Inflammatory macrophage treated with lipopolysaccharide for 4 hours (primary cell): Measurements from ENCODE around the gene PGC.

Experiments
- DNase-seq: peaks from one replicate; pipeline ENCODE4 v3.0.0-alpha.2; 2020

The PGC gene

GRCh38 chr6:41743406-41744235 lies 3.6 kb downstream of the PGC start:
- no peak for DNase-seq

GRCh38 chr6:41741625-41742490 lies 5.3 kb downstream of the PGC start:
- DNase-seq: no peak

GRCh38 chr6:41740366-41741162 lies 6.6 kb downstream of the PGC start:
- no peak for DNase-seq

GRCh38 chr6:41739041-41739440 lies 8.2 kb downstream of the PGC start:
- DNase-seq: no peak

GRCh38 chr6:41737591-41738130 lies 9.5 kb downstream of the PGC start:
- no peak for DNase-seq

- DNase-seq: no peak
These were observed 10.2 kb downstream of the PGC start for GRCh38 chr6:41736800-41737555.

- DNase-seq: no peak
These were observed 10.9 kb downstream of the PGC start for GRCh38 chr6:41736186-41736733.

GRCh38 chr6:41735427-41736185 lies 11.6 kb downstream of the PGC start, which contains the start of gene TFEB:
Gene TFEB (minus strand): TSS chr6:41735608. CDS start chr6:41691213, 44,395 bp downstream.
- DNase-seq: peak; percentile 93

- peak; percentile 74 for DNase-seq
These were observed 12.4 kb downstream of the PGC start for GRCh38 chr6:41734666-41735426.

- peak; percentile 70 for DNase-seq
These were observed 13.2 kb downstream of the PGC start for GRCh38 chr6:41733707-41734665.

GRCh38 chr6:41733360-41733706 lies 13.9 kb downstream of the PGC start:
- no peak for DNase-seq

- peak; percentile 33 for DNase-seq
These were observed 14.4 kb downstream of the PGC start for GRCh38 chr6:41732591-41733359.

- no peak for DNase-seq
These were observed 15.0 kb downstream of the PGC start for GRCh38 chr6:41732149-41732548.

- no peak for DNase-seq
These were observed 15.6 kb downstream of the PGC start for GRCh38 chr6:41731561-41732086.

GRCh38 chr6:41730531-41731436 lies 16.4 kb downstream of the PGC start:
- DNase-seq: peak; percentile 45

- no peak for DNase-seq
These were observed 17.6 kb downstream of the PGC start for GRCh38 chr6:41729624-41730023.

- DNase-seq: no peak
These were observed 18.2 kb downstream of the PGC start for GRCh38 chr6:41728954-41729353.
